ENCODE data around the gene KCNQ5.

- TF ChIP-seq CTCF (IDR thresholded peaks at IDR 0.05) (no peak), POLR2A (IDR thresholded peaks at IDR 0.05) (no peak)
Measured at GRCh38 chr6:72809746-72810379, 188.0 kb downstream of the KCNQ5 start.
